ENCODE data around the gene ZNF831.

The ZNF831 gene

DNA sequence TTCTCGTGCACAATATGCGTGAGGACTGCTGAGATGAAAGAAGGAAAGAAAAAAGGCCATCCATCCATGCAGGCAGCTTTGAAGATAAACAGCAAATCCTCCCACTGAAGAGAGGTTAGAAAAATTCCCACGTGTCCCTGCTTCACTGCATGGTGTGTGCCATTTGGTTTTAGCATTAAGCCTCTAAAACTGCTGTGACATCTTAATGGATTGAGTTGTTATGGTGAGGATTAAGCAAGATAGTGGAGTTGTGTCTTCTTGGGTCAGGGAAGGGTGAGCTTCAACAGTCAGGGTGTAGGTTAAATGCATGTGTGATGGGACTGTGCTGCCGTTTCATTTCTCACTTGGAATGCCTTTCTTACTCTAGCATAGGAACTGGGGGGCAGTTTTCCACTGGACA, 50.5 kb downstream of the ZNF831 start:
- no peak for DNase-seq (ENCODE audit: low read depth, low spot score)

DNA sequence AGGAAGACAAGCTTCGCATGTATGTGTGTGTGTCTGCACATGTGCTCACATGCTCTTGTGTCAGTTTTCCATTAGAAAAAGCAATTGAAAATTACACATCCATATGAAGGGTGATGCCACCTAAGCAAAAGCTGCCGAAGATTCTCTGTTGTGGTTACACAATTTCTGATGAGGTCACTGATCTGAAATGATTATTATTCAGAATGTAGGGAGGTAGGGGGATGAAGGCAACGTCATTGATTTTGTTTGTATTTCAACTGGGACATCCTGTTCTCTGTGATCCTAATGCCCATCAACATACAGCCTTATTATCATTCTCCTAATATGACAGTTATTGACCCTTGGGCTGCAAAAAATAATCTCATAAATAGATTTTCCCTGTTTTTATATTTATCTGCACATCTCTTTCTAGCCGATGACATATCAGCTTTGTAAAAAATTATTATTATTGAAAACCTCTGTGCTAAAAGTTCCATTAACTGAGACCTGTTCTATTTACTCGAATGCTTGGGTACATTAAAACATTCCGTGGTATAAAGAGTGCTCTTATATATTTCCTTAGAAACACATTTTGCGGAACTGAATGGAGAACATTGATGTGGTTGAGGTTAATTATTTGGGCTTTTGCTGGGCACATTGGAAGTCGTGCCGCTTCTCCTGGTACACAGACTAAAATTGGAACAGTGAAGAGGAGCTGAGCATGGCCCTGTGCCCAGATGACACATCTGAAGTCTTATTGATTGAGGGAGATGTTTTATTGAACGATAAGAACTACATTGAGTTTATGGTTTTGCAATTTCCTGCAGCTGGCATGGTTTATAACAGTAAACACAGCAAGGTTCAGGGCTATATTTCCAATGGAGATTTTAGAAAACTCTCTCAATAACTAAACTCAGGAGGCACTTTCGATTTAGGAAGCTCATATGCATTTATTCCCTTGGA, 51.3 kb downstream of the ZNF831 start:
- DNase-seq (ENCODE audit: low read depth, low spot score): no peak

DNA sequence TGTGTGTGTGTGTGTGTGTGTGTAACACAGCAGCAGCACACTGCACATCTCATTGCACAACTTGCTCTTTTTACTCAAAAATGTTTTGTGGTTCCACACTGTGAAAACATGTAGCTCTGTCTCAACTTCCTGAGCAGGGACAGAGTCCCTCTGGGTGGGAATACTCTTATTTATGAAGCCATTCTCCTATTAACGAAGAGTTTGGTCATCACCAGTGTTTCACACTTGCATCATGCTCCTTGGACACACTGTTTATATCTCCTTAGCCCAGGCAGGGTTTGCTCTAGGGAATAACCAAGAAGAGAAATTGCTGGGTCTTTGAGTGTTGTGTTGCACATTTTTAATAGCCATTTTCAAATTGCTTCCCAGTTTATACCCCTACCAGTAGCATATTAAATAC, 53.6 kb downstream of the ZNF831 start:
- DNase-seq (ENCODE audit: low read depth, low spot score): no peak

- DNase-seq (ENCODE audit: low read depth, low spot score): no peak
Observed at GRCh38 chr20:59217794-59218280, 54.2 kb downstream of the ZNF831 start.

GRCh38 chr20:59219211-59219610, 55.6 kb downstream of the ZNF831 start:
- DNase-seq (ENCODE audit: low read depth, low spot score): no peak

GRCh38 chr20:59220161-59220560, 56.5 kb downstream of the ZNF831 start:
- no peak for DNase-seq (ENCODE audit: low read depth, low spot score)

DNA sequence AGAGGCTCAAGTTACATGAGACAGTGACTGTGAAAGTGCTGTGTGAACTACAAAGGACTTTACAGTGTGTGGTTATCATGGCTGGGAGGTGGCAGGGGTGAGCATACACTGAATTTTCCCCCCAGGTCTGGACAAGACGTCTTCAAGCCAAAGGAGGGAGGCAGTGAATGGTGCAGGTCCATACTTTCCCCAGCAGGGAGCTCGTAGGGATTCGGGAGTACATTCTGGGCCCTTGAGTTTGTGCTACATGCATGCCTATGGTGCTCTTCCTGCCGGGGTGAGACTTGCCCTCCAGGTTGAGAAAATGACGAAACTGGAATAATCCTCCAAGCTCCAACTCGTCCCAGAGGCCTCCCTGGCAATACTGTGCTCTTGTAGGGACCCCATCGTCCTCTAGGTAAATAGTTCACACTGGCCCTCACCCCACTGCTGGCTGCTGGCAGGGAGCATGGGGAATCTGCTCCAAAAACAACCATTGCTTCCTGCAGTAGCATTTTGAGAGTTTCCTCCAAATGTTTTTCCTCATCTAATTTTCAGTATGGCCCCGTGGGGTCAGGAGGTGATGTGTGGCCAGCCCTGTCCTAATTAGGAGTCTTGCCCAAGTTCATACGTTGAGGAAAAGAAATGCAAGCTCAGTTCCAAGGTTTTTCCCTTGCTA, 57.6 kb downstream of the ZNF831 start:
- DNase-seq (ENCODE audit: low read depth, low spot score): peak; percentile 26

DNA sequence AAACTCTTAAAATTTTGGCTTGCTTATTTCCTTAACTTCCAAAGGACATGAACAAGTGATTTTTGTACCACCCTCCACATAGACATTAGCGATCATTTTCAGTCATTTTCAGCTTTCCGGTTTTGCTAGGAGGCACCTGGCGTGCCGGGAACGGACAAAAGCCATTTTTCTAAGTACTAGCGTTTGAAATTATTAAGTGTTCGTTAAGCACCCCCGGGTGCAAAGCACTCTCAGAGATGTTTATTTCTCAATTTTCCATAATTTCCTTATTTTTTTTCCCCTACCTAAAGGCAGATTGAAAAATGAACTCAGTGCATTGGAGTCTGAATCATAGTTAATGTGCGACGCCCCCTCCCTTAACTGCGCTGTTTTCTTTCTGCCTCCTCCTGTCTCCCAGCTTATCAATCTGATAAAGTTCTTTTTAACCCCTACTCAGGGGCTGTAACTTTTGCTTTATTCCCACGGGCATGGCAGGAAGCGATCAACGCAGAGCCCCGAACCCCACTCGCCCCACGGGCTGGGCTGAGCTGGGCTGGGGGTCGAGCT, 58.2 kb downstream of the ZNF831 start:
- no peak for DNase-seq (ENCODE audit: low read depth, low spot score)

- DNase-seq (ENCODE audit: low read depth, low spot score): peak; percentile 93
Observed at GRCh38 chr20:59222253-59223181, 58.9 kb downstream of the ZNF831 start.

- DNase-seq (ENCODE audit: low read depth, low spot score): no peak
Observed at GRCh38 chr20:59223182-59223601, 59.6 kb downstream of the ZNF831 start.

- no peak for DNase-seq (ENCODE audit: low read depth, low spot score)
Observed at GRCh38 chr20:59223750-59224149, 60.1 kb downstream of the ZNF831 start.

GRCh38 chr20:59224236-59224635, 60.6 kb downstream of the ZNF831 start:
- no peak for DNase-seq (ENCODE audit: low read depth, low spot score)

GRCh38 chr20:59230385-59230784, 66.8 kb downstream of the ZNF831 start:
- no peak for DNase-seq (ENCODE audit: low read depth, low spot score)

DNA sequence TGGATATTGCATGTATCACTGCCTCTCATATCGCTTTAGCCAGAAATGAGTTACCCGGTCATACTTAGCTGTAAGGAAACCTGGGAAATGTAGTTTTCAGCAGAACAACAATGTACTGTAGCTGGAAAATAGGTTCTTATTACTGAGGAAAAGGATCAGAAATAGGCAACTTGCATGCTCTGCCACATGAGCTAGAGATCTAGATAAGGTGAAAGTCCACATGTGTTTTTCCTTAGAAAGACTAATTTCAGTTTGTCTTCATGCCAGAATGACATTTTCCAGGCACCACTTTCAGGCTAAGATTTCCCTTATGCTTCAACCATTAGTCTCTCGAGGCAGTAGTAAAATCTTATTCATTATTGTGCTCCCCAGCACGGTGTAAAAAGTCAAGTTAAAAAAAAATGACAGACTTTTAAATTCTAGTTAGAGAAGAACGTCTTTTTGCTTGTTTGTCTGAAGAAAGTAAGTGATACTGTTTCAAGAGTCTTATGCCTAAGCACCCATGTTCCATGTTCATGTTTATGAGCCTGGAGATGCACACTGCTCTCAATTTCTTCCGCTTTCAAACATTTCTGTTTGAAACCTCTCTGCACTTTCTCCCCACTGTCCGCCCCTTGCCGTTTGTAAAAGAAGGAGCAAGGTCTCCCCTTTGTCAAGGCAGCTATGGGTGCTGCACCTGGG, 67.6 kb downstream of the ZNF831 start:
- DNase-seq (ENCODE audit: low read depth, low spot score): no peak

DNA sequence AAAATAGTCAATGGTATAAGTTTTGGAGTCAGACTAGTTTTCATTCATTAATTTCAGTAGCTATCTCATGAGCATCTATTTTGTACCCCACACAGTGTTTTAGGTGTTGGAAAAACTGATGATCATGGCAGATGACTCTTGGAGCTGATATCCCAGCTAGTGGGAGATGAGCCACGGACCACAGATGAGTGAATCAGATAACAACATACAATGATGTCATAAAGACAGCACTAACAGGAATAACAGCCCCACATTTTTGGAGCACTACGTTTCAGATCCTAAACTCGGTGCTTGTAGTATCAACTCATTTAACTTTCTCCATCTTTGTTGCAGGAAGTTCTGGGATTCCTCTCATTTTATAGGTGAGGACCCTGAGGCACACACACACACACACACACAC, 69.0 kb downstream of the ZNF831 start:
- no peak for DNase-seq (ENCODE audit: low read depth, low spot score)

- no peak for DNase-seq (ENCODE audit: low read depth, low spot score)
Observed at GRCh38 chr20:59235226-59235625, 71.6 kb downstream of the ZNF831 start.

DNA sequence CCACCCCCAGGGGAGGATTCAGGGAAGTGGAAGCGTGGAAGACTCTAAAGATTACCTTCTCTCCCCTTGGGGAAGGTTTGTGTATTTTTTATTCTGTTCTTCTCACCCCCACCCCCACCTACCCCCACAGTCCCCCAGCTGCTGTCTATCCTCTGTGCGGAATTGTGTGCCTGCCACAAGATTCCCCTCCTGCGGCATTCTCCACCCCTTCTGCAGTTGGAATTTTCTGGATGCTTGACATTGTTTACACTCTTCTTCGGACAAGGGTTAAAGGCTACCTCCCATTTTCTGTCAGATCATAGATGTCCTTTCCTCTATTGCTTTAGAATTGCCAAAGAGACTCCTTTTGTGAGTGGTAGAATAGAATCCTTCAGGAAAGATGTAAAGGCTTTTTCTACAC, 76.4 kb downstream of the ZNF831 start:
- peak; percentile 22 for DNase-seq (ENCODE audit: low read depth, low spot score)

- no peak for DNase-seq (ENCODE audit: low read depth, low spot score)
Observed at GRCh38 chr20:59242714-59243626, 79.3 kb downstream of the ZNF831 start.

GRCh38 chr20:59246691-59247400, 83.2 kb downstream of the ZNF831 start:
- no peak for DNase-seq (ENCODE audit: low read depth, low spot score)

Data from ELF-1 (cell line).